T-helper 1 cell treated with Interleukin-12 subunit alpha and Interleukin-12 subunit beta and Interleukin-4 antibody, amounts not matched to agents 30 ng/mL and 1 ng/mL, for 36 hours (primary cell): ENCODE measurements around the gene TIGIT. TPM values are rescaled to one million over a fixed set of nuclear protein-coding genes. Genes with fewer than 3 reads are reported as not detected.
"Not testable (repeated sequence)": the region's sequence is repeated elsewhere in the genome, so short reads cannot be mapped to it uniquely, and the experiment has no call there.

Experiments used
- intact Hi-C: fragments of 100-400 bp; cut with micrococcal nuclease; formaldehyde crosslinking; loops from one replicate; pipeline ENCODE4 v1.15.1; 2024
- total RNA-seq: library from RNA; stranded (reverse); gene quantifications from 2 replicates; pipeline ENCODE4 v1.2.3, GENCODE V29; 2022

TIGIT gene
- total RNA-seq = 2.8 and 3.6 TPM in 2 replicates

GRCh38 chr3:114293838-114294535 lies at the start of gene TIGIT:
TSS of gene TIGIT (plus strand) at chr3:114294028. CDS start at chr3:114294062, 34 bp downstream.
- intact Hi-C loops = no loop called here

DNA sequence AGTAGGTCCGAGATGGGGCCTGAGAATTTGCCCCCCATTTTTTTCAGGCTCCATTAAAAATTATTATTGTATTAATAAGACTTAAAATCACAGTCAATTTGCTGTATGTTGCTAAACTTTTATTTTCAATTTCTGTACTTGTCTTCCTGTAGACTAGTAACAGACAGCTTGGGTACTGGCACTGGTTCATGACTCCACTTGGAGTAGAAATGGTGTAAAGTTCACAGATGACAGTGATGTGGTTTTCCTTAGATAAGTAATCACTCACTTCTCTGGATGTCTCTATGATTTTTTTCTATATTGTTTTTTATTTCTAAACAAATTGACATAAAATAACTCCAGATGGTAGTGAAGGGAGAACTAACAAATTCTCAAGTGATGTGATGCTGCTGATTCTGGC lies 40.9 kb upstream of the TIGIT start:
- intact Hi-C loops = no loop called here

GRCh38 chr3:114253505-114253904 lies 40.3 kb upstream of the TIGIT start:
- intact Hi-C loops = no loop called here

GRCh38 chr3:114259566-114259965 lies 34.3 kb upstream of the TIGIT start:
- intact Hi-C loops = no loop called here

DNA sequence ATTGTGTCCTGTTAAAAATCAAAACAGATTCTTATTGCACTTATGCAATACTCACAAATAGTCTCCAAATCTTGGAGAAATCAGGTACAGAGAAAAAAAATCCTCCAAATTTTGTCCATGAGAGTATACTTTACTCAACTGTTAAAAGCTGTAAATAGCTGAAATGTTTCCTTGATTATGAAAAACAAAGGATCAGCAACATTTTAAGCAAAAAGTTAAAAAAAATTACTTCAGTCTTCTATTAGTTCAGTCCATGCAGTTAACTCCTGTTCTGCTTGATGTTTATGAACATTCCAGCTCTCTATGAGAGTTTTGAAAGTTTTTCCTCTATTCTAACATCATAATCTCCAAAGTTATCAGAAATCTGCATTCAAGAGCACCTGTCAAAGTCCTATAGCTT lies 33.7 kb upstream of the TIGIT start:
- intact Hi-C loops = no loop called here

GRCh38 chr3:114270019-114270418 lies 23.8 kb upstream of the TIGIT start:
- intact Hi-C loops = no loop called here

GRCh38 chr3:114272271-114272670 lies 21.6 kb upstream of the TIGIT start:
- intact Hi-C loops = no loop called here

DNA sequence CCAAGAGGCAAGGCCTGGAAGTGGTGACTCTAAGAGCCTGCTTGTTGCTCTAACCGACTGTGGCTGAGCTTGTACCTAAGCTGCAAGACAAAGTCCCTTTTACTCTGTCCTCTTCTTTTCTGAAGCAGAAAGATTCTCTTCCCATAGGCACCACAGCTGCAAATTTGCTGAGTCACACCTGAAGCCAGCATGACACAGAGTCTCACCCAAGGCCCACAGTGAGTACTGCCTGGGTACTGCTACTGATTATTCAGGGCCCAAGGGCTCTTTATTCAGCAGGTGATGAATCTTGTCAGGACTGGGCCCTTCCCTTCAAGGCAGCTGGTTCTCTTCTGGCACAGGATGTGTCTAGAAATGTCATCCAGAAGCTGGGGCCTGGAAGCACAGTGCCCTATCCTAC lies 18.9 kb upstream of the TIGIT start:
- intact Hi-C loops = no loop called here

GRCh38 chr3:114276856-114277255 lies 17.0 kb upstream of the TIGIT start:
- intact Hi-C loops = not testable (repeated sequence)

DNA sequence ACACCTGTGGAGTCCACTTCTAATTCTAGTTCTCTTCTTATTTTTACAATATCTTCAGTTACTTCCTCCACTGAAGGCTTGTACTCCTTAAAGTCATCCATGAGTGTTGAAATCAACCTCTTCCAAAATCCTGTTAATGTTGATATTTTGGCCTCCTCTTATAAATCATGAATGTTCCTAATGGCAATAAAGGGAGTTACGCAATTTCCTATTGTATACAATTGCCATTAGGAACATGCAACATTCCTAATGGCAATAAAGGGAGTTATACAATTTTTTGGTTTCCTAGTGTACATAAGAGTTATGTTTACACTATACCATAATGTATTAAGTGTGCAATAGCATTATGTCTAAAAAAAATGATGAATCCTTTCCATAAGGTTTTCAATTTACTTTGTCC lies 9.2 kb upstream of the TIGIT start:
- intact Hi-C loops = no loop called here

DNA sequence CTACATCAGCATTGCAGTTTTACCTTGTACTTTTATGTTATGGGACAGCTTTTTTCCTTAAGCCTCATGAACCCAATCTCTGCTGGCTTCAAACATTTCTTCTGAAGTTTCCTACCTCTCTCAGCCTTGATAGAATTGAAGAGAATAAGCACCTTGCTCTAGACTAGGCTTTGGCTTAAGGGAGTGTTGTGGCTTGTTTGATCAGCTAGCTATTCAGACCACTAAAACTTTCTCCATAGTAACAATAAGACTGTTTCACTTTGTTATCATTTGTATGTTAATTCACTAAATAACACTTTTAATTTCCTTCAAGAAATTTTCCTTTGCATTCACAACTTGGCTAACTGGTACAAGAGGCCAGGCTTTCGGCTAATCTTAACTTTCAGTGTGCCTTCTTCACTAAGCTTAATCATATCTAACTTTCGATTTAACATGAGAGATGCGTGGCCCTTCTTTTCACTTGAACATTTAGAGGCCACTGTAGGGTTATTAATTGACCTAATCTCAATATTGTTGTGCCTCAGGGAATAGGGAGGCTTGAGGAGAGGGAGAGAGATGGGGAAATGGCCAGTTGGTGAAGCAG lies 8.1 kb upstream of the TIGIT start:
- intact Hi-C loops = no loop called here

DNA sequence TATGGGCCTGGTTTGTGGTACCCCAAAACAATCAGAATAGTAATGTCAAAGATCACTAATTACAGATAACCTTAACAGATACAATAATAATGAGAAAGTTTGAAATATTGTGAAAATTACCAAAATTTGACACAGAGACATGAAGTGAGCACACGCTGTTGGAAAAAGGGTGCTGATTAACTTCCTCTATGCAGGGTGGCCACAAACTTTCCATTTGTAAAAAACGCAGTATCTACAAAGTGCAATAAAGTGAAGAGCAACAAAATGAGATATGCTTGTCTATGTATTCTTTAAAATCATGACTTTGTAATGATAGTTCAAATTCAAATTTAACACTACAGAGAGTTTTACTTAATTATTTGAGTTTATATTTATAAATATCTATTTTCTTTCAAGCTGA lies 7.6 kb upstream of the TIGIT start:
- intact Hi-C loops = no loop called here

- intact Hi-C loops = loop anchor here (1.0 to 2.0 kb wide), 7 partner anchors 48 to 554 kb away; no protein-coding TSS in a partner anchor
These were observed 2.6 kb upstream of the TIGIT start for GRCh38 chr3:114290911-114291901.

GRCh38 chr3:114294940-114295480 lies 1.2 kb downstream of the TIGIT start:
- intact Hi-C loops = no loop called here

DNA sequence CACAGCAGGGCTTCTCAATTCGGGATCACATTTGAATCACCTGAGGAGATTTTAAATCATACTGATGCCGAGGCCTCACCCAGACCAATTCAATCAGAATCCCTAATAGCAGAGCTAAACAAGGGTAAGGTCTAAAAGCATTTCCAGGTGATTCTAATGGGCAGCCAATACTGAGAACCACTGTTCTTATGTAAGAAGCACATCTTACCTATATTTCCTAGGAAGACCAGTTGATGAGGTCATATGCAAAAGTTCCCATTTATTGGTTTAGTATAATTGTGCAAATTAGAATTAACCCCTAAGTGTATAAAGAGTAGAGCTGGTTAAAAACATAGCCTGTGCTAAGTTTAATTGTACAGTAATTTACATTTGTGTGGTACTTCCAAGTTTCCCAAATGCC lies 2.1 kb downstream of the TIGIT start:
- intact Hi-C loops = no loop called here

DNA sequence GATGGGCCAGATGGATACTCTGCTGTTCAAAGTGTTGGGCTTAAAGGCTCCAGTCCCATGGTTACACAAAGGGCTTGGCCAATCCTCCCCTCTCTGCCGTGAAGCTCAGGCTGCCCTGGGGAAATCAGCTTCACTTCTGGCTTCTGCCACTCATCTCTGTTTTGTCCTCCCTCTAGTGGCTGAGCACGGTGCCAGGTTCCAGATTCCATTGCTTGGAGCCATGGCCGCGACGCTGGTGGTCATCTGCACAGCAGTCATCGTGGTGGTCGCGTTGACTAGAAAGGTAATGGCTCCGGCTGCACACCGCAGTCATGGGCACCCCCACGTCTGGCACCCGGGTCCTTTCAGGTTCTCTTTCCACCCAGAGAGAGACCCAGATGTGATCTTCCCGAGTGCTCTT lies 5.6 kb downstream of the TIGIT start:
- intact Hi-C loops = loop anchor here (1.0 kb wide), 1 partner anchor 147 kb away; no protein-coding TSS in a partner anchor

DNA sequence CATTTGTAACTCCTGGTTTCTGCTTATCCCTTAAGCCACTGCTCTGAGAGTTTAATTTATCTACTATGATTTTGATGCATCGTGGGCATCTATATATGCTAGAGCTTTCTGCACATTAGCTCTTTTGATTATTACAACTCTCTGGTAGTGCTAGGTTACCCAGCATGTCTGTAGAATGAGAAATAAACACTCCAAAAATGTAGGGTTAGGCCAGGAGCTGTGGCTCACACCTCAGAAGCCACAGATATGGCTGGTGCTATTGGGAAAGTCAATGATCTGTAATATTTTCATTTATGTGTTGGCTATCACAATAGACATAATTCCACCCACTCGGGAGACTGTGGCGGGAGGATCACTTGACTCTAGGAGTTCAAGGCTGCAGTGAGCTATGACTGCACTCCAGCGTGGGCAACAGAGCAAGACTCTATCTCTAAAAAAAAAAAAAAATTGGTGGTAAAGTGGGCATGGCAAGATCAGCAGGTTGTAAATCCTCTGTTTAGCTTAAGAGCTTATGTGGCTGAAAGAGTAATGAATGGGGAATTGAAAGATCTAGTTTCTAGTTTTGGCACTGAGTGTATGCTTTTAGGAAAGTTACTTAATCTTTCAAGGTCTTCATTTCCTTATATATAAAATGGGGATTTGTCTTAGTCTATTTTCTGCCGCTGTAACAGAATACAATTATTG lies 6.3 kb downstream of the TIGIT start:
- intact Hi-C loops = loop anchor here (1.0 kb wide), 1 partner anchor 148 kb away; no protein-coding TSS in a partner anchor

DNA sequence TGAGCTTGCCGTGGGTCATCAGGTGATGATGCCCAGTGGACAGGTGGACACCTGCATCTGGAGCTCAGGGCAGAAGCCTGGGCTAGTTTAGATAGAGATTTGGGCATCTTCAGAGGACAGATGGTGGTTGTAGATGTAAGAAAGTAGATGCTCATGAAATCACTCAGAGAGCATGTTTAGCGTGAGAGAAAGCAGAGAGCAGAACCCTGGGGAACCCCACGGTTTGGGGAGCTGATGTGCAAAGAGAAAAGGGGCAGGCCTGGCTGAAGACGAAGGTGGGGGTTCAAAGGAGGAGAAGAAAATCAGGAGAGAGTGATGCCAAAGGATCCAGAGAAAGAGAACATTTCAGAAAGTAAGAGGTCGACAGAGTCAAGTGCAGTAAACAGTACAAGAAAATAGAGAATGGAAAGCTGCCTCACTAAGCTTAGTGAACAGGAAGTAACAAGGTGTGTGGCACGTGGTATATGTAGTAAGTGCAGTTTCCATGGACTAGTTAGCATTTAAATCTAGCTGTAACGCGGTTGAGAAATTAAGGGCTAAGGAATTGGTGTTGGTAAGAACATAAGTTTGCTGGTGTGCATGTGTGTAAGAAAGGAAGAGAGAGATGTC lies 13.5 kb downstream of the TIGIT start:
- intact Hi-C loops = loop anchor here (1.0 kb wide), 1 partner anchor 561 kb away; the partner anchor contains the start of gene NAA50

- intact Hi-C loops = loop anchor here (1.0 to 2.0 kb wide), 2 partner anchors 95 to 562 kb away; partner anchors contain the start of gene NAA50
These were observed 14.0 kb downstream of the TIGIT start for GRCh38 chr3:114307832-114308231.

DNA sequence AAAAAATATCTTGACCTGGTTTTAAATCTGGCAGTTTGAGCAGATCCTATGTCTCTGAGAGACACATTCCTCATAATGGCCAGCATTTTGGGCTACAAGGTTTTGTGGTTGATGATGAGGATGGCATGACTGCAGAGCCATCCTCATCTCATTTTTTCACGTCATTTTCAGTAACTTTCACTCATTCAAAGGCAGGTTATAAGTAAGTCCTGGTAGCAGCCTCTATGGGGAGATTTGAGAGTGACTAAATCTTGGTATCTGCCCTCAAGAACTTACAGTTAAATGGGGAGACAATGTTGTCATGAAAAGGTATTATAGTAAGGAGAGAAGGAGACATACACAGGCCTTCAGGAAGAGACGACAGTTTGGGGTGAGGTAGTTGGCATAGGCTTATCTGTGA lies 14.5 kb downstream of the TIGIT start:
- intact Hi-C loops = loop anchor here (2.0 kb wide), 1 partner anchor 96 kb away; no protein-coding TSS in a partner anchor
